CD4-positive, alpha-beta T cell (primary cell): ENCODE data around the gene IL1RAPL2. TPM values are rescaled to one million over a fixed set of nuclear protein-coding genes. Genes with fewer than 3 reads are reported as not detected.

Source experiments
- ATAC-seq: fragments of 200-7000 bp; cut with Tn5 transposase; one replicate; pipeline ENCODE4 v1.10.0; 2022; ENCODE audit warnings: mild to moderate bottlenecking; ENCODE audit not compliant: poor library complexity
- CTCF ChIA-PET: fragments of 350-600 bp; sonication (Branson Sonifier 250); formaldehyde crosslinking; loops from one replicate; lab custom pipeline; 2021; ENCODE audit warnings: antibody characterized with exemption, inconsistent platforms; lab: Charles Lee
- POLR2A ChIA-PET: fragments of 350-600 bp; sonication (Branson Sonifier 250); formaldehyde crosslinking; loops from one replicate; lab custom pipeline; 2021; ENCODE audit warnings: antibody characterized with exemption, inconsistent platforms; lab: Charles Lee
- DNase-seq, 14 experiments: peaks; one replicate each; pipeline ENCODE4 v3.0.0-alpha.2; 2013 to 2020; ENCODE audit warnings: mixed read lengths in 2 of 14
- H3K27ac ChIP-seq, 2 donors: one replicate each; pipeline versions ENCODE4 v1.5.1 to v1.7.0; 2013; ENCODE audit warnings: low read length in 2 of 2, low read depth in 1 of 2, mild to moderate bottlenecking in 1 of 2
- H3K27me3 ChIP-seq, 2 experiments: 1 replicate in 1 of 2; 2 replicates in 1 of 2; pipeline versions ENCODE4 v1.6.1 to v1.7.0; 2013; ENCODE audit warnings: low read length in 2 of 2, control low read depth in 1 of 2, mild to moderate bottlenecking in 1 of 2, moderate library complexity in 1 of 2; ENCODE audit not compliant: insufficient read depth in 2 of 2, control insufficient read depth in 1 of 2
- H3K36me3 ChIP-seq: one replicate; pipeline ENCODE4 v1.6.1; 2013; ENCODE audit warnings: low read length, control low read depth; ENCODE audit not compliant: insufficient read depth
- H3K4me1 ChIP-seq: one replicate; pipeline ENCODE4 v1.6.1; 2013; ENCODE audit warnings: low read length, control low read depth; ENCODE audit not compliant: insufficient read depth
- H3K4me3 ChIP-seq: one replicate; pipeline ENCODE4 v1.5.1; 2013; ENCODE audit warnings: mild to moderate bottlenecking, low read length, moderate library complexity
- H3K9me3 ChIP-seq, 2 experiments: 1 replicate in 1 of 2; 2 replicates in 1 of 2; pipeline versions ENCODE4 v1.6.1 to v1.7.0; 2013; ENCODE audit warnings: low read length in 2 of 2, mild to moderate bottlenecking in 2 of 2, control low read depth in 1 of 2, moderate library complexity in 1 of 2; ENCODE audit not compliant: control insufficient read depth in 1 of 2, insufficient read depth in 1 of 2
- H3K27ac Mint-ChIP-seq: one replicate; pipeline ENCODE4 v1.8.0; 2020; ENCODE audit warnings: mixed read lengths
- H3K27me3 Mint-ChIP-seq: one replicate; pipeline ENCODE4 v1.8.0; 2021; ENCODE audit warnings: mixed read lengths
- H3K36me3 Mint-ChIP-seq: one replicate; pipeline ENCODE4 v1.8.0; 2021; ENCODE audit warnings: low read depth, mixed read lengths
- H3K4me1 Mint-ChIP-seq: one replicate; pipeline ENCODE4 v1.8.0; 2021; ENCODE audit warnings: low read depth, mixed read lengths
- H3K4me3 Mint-ChIP-seq: one replicate; pipeline ENCODE4 v1.8.0; 2020; ENCODE audit warnings: mild to moderate bottlenecking, mixed read lengths
- H3K9me3 Mint-ChIP-seq: one replicate; pipeline ENCODE4 v1.8.0; 2020; ENCODE audit warnings: mixed read lengths
- CTCF ChIP-seq: fragments of 200-600 bp; IDR thresholded peaks from one replicate; pipeline ENCODE4 v1.8.0; 2022; ENCODE audit warnings: antibody characterized with exemption, mild to moderate bottlenecking
- intact Hi-C, 2 experiments: fragments of 100-400 bp; cut with DNase I in 1 of 2; cut with micrococcal nuclease in 1 of 2; formaldehyde crosslinking; loops; one replicate each; pipeline versions ENCODE4 v1.15.1 to v1.9.0; 2023 to 2025; cut with DNase I, micrococcal nuclease
- total RNA-seq, 174 experiments: library from RNA in 2 of 174; stranded (reverse) in 2 of 174; gene quantifications; one replicate each; pipeline ENCODE4 v1.2.3 and lab custom pipeline; 2021 to 2026

The IL1RAPL2 gene
- total RNA-seq, 2 experiments from 2014 or later: not detected

GRCh38 chrX:104922206-104922621 is 356.2 kb downstream of the IL1RAPL2 start:
- Histone ChIP-seq H3K4me1 (no peaks in the 10 kb centered on the region), H3K9me3 (no peaks in the 10 kb centered on the region), H3K36me3 (no peaks in the 10 kb centered on the region), H3K4me3 (no peak overlapping the region), H3K27me3 (no peaks in the 10 kb centered on the region), H3K27ac (no peak overlapping the region)
- DNase-seq: peak; percentile 18 to 73 (median 42)
- Mint-ChIP-seq H3K9me3 (no peaks in the 10 kb centered on the region), H3K36me3 (no peaks in the 10 kb centered on the region), H3K4me3 (no peak overlapping the region), H3K4me1 (no peaks in the 10 kb centered on the region), H3K27ac (no peak overlapping the region), H3K27me3 (no peaks in the 10 kb centered on the region)
- peak; percentile 97 for ATAC-seq
- peak; percentile 73 for TF ChIP-seq CTCF
- intact Hi-C loops: loop anchor here in 1 of 2 experiments (10.0 kb wide), 1 partner anchor 727 kb away; no protein-coding TSS in a partner anchor
- ChIA-PET CTCF (interaction anchor here (0.6 to 1.6 kb wide), 5 partner anchors 8 to 19 kb away, joined by 3 to 10 read pairs (median 5); no protein-coding TSS in a partner anchor), POLR2A (no interaction called here)

- intact Hi-C loops: loop anchor here in 1 of 2 experiments (10.0 kb wide), 1 partner anchor 735 kb away; no protein-coding TSS in a partner anchor
- ChIA-PET CTCF (no interaction called here), POLR2A (no interaction called here)
- H3K4me1 Mint-ChIP-seq: no peaks in the 10 kb centered on the region
- H3K36me3 ChIP-seq: no peaks in the 10 kb centered on the region
- H3K27ac ChIP-seq: no peak overlapping the region
- DNase-seq (no peak), ATAC-seq (no peak)
- H3K27ac Mint-ChIP-seq: no peak overlapping the region
- no peaks in the 10 kb centered on the region for H3K9me3 Mint-ChIP-seq
- H3K27me3 Mint-ChIP-seq: no peaks in the 10 kb centered on the region
- no peaks in the 10 kb centered on the region for H3K27me3 ChIP-seq
- H3K4me3 Mint-ChIP-seq: no peak overlapping the region
- no peak for TF ChIP-seq CTCF
- H3K36me3 Mint-ChIP-seq: no peaks in the 10 kb centered on the region
- H3K9me3 ChIP-seq: no peaks in the 10 kb centered on the region
- no peaks in the 10 kb centered on the region for H3K4me1 ChIP-seq
- no peak overlapping the region for H3K4me3 ChIP-seq
These were observed 363.3 kb downstream of the IL1RAPL2 start for GRCh38 chrX:104929324-104929723.

- H3K27ac Mint-ChIP-seq: no peak overlapping the region
- ChIA-PET POLR2A (no interaction called here), CTCF (no interaction called here)
- no peak overlapping the region for H3K4me3 Mint-ChIP-seq
- Histone ChIP-seq H3K36me3 (no peaks in the 10 kb centered on the region), H3K9me3 (no peaks in the 10 kb centered on the region), H3K4me3 (no peak overlapping the region), H3K4me1 (no peaks in the 10 kb centered on the region), H3K27ac (no peak overlapping the region), H3K27me3 (no peaks in the 10 kb centered on the region)
- intact Hi-C loops: no loop called here
- ATAC-seq: no peak
- no peaks in the 10 kb centered on the region for H3K9me3 Mint-ChIP-seq
- no peak for TF ChIP-seq CTCF
- no peaks in the 10 kb centered on the region for H3K4me1 Mint-ChIP-seq
- no peaks in the 10 kb centered on the region for H3K36me3 Mint-ChIP-seq
- no peak for DNase-seq
- no peaks in the 10 kb centered on the region for H3K27me3 Mint-ChIP-seq
These were observed 369.6 kb downstream of the IL1RAPL2 start for GRCh38 chrX:104935581-104935980.
